Adrenal gland (tissue), 5 donors: ENCODE data around the gene PLEKHA4.

Source experiments
- CTCF ChIP-seq, 6 experiments: fragments of 450-650 bp in 4 of 6; fragments of 200-600 bp in 2 of 6; sonication (generic) in 1 of 6; IDR thresholded peaks; 1 replicate in 5 of 6; 2 replicates in 1 of 6; pipeline versions ENCODE4 v1.5.1 to v1.8.0; 2016 to 2021; ENCODE audit warnings: antibody characterized with exemption in 6 of 6, mild to moderate bottlenecking in 2 of 6, moderate library complexity in 1 of 6
- POLR2A ChIP-seq, 2 donors: fragments of 450-650 bp; IDR thresholded peaks; one replicate each; pipeline ENCODE4 v1.6.1; 2017; ENCODE audit warnings: antibody characterized with exemption in 2 of 2, mild to moderate bottlenecking in 2 of 2, moderate library complexity in 1 of 2
- donor health status: DM: no; HTN: no; CAD: no.

- no peak for TF ChIP-seq CTCF (IDR thresholded peaks at IDR 0.05)
- no peak for TF ChIP-seq POLR2A (IDR thresholded peaks at IDR 0.05)
Measured at GRCh38 chr19:48883726-48884125, 15.3 kb upstream of the PLEKHA4 start.
